SK-N-MC (cell line): Measurements from ENCODE around the gene SERPINB7.

Source experiments
- EZH2 ChIP-seq: fragments of 200-600 bp; sonication (generic); IDR thresholded peaks from one replicate; pipeline ENCODE4 v1.6.1; 2017; ENCODE audit warnings: antibody characterized with exemption
- FOXP2 ChIP-seq: optimal IDR thresholded peaks from 2 replicates; pipeline ENCODE3; 2011; ENCODE audit warnings: mild to moderate bottlenecking, moderate library complexity; ENCODE audit not compliant: insufficient read depth; ENCODE audit errors: extremely low read length, control extremely low read depth
- POLR2AphosphoS5 ChIP-seq: IDR thresholded peaks from 2 replicates; pipeline ENCODE4 v1.6.1; 2012; ENCODE audit warnings: mild to moderate bottlenecking, low read depth, low read length, borderline replicate concordance

DNA sequence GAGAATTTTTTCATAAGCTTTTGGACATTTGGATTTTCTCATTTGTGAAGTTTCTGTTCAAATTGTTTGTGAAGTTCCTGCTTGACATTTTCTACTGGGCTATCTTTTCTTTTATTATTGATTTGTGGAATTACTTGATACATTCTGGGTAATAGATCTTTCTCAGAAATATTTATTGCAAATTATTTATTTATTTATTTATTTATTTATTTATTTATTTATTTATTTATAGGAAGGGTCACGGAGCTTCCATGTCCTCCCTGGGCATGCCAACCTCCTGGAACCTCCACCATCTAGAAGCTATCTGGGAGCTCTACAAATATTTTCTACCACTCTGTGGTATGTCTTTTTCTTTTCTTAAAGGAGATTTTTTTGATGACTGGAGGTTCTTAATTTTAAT lies 25.7 kb upstream of the SERPINB7 start:
- TF ChIP-seq POLR2AphosphoS5 (no peak), EZH2 (no peak), FOXP2 (no peak)
